Measurements from ENCODE around the gene PSMB7. TPM values are rescaled to one million over a fixed set of nuclear protein-coding genes. Genes with fewer than 3 reads are reported as not detected.

PSMB7 gene
- total RNA-seq, 1 donor from 2014 or later, result 100 TPM

DNA sequence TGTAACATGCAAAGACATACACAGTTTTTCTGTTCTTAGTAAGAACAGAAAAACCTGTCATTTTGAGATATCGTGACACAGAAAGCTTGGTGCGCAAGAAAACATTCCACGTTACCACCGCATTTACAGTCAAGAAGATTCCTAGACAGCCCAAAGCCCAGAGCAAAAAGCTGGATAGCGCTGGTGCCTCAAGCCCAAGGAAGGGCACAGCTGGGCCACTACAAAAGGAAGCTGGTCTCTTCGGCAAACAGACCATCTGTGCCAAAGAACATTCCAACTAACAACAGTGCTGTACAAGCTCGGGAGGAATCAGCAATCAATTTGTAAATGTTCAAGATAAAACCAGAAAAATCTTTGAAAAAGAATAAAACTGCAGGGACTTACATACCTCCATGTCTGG, 31.0 kb downstream of the PSMB7 start:
- DNase-seq (ENCODE audit: low spot score), result no peak

DNA sequence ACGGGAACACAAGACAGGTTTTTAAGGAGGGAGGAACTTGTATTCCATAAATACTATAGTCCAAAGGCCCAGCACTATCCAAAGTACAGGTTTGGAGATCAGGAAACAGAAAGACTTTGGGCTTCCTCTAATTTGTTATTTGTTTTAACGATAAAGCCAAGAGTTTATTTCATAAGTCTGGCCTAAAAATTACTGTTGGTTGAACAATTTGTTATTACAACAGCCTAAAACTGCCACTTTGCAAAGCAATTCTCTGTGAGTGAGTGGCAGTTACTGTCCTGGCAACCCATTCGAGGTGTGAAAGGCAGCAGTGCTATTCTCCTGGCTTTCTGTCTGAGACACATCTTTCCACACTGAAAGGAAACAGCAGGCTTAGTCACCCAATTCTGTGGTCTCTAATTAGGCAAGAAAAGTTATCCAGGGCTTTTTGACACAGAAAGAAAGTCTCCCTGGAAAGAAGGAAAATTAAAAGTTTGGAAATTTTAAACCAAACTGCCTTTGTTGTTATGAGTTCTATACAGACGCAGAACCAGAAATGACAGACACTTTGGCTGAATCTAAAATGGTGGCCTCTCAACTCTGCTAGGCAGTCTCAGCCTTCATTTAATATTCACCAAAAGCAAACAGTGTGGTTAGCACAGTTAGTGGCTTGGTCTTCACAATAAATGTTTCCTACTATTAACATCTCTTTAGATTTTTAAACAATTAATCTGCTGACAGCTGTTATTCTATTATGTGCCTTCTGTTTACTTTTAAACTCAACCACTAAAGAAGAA, 33.9 kb downstream of the PSMB7 start:
- DNase-seq (ENCODE audit: low spot score), result no peak

DNA sequence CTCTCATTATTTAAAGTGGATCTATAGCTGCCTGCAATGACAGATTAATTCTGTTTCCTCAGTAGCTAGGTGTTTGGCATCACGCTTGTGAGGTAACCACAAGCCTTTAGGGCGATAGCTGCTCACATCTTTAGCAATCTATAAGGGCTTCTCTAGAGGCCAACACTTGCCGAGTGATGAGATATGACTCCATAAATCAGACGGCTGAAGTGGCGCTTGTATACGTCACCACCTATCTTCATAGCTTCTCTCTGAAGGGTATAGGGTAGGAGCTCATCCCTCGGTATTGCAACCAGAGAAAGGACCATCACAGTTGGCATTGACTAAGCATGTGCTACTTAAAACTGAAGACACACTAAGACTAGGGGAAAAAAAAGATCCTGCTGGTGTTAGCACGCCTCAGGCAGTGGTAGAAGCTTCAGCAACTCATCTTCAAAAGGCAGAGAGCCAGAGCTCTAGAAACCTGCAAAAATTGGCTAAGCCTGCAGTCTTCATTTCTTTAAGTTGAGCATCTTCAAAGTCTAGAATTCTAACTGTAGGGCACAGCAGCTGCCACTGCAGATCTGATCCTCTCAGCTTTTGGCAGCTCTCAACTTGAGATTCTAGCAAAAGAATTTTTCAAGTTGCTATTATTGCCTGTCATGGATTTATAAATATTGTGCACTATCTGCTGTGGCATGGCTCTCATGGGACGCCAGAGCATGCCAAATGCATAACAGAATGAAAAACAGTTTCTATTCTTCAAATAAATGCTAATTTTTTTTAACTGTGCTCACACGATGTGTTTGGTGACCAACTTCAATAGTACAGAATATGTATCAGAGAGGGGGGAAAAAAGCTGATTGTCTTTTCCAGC, 37.5 kb downstream of the PSMB7 start:
- DNase-seq (ENCODE audit: low spot score), result no peak

DNA sequence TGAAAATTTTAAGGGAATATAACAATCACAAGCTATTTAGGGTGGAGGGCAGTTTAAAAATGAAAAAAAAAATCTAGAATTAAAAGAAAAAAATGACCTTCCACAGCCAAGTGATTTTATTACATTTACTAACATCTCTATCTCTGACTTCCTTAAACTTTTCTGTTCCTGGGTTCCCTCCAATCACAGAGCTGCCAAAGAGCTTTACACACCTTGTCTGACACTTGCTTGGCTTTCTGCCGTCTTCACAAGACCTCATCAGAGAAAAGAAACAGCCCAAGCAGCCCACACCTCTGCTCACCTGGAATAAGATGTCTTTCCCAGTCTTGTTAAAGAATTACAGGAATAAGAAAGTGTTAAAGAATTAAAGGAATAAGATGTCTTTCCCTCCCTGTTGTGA, 38.9 kb downstream of the PSMB7 start:
- no peak for DNase-seq (ENCODE audit: low spot score)

DNA sequence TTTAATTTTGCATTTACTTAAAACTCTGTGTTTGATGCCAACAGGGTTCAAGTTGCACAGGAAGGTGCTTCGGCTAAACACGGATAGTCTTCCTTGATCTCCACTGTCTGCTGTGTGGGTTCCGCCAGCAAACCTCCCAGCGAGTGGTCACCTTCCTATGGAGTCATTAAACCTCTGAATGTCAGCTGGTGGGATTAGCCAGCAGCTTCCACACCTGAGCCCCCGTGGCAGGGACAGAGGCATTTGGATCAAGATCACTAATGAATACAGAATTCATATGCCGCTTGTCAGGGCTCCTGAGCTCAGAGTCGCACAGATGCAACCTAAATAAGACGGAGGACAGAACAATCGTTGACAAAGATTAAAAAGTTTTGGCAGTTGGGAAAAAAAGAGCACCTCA, 39.5 kb downstream of the PSMB7 start:
- no peak for DNase-seq (ENCODE audit: low spot score)

DNA sequence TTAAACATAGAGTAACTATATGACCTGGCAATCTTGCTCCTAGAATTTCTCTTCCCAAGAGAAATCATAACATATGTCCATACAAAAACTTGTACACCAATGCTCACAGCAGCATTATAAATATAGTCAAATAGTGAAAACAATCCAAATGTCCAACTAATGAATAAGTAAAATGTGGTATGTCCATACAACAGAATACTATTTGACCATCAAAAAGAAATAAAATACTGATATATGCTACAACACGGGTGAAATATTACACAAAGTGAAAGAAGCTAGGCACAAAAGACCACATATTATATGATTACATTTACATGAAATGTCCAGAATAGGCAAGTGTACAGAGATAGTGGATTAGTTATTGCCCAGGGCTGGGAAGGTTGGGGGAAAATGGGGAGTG, 41.4 kb downstream of the PSMB7 start:
- no peak for DNase-seq (ENCODE audit: low spot score)

DNA sequence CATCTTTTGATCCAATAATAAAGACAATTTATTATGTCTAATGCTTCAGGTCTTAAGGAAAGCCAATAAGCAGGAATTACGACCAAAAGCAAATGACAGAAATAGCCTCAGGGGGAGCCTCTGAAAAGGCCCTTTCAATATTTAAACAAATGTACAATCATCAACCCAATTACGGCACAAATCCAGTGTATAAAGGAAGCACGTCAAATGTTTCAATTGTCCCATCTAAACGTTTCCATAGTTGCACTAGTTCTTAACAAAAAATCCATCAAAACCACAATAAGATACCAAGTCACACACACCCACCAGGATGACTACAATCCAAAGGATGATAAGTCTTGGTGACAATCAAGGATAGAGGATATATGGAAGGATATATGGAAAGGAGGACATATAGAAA, 41.9 kb downstream of the PSMB7 start:
- no peak for DNase-seq (ENCODE audit: low spot score)

DNA sequence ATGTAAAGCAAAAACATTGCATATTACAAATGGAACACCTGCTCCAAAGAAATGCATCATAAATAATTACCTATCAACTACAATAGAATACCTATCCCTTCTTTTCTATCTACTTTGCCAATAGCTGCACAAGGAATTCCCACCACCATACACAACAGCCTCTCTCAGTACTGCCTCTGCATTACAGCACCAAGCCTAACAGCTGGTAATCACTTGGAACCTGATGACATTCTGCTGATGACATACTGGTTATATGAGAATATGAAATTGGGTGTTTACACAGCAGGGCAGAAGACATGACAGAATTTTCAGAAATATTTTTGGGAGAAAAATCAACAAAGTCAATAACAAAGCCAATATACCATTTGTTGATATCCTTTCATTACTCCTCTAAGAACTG, 43.2 kb downstream of the PSMB7 start:
- DNase-seq (ENCODE audit: low spot score), result no peak

DNA sequence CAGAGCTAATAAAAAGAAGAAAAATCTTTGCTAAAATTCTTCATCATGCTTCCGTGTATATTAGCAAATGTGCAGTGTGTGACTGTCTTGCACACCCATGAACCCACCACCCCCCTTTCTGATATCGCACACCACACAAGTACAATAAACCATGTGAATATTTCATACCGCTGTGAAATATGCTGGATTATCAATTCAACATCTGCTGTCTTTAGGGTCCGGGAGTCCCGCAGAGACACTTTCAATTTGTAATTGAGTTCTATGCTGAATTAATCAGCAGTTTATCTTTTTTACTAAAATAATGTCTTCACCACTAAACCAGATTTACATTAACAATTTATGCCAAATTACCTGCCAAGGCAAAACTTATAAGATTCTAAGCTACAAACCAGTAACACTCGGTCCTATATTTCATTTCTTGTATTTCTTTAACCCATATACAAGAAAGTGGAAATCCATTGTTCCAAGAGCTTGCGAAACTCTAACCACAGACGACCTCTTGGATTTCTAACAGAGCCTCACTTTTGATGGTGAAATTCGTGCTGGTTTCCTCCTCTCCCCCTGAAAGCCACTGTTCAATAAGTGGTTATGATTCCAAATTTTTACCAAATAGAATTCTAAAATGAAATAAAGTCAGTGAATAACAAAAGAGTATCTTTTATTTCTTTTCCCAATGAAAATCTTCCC, 44.2 kb downstream of the PSMB7 start:
- DNase-seq (ENCODE audit: low spot score), result no peak

DNA sequence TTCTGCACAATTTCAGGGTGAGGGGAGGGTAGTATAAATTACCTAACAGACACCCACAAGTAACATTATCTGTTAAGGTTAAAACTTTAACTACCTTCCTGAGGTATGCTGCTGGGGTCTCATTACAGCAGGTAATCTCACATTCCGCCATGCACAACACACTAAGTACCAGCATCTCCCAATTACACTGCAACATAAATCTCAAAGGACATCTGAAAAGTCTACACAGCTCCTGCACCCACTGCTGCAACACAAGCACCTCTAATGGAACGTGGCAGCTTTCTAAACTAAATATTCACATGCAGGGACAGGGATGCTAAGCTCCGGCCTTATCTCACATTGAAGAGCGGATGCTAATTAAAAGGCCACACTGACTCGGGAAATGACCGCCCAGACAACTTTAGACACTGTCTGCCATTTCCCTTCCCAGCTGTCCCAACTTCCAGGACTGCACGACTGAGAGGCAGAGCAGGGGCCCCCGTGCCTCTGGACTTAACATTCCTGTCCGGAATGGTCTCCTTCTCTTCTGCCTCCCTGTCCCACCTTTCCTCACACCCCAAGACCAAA, 45.9 kb downstream of the PSMB7 start:
- no peak for DNase-seq (ENCODE audit: low spot score)

DNA sequence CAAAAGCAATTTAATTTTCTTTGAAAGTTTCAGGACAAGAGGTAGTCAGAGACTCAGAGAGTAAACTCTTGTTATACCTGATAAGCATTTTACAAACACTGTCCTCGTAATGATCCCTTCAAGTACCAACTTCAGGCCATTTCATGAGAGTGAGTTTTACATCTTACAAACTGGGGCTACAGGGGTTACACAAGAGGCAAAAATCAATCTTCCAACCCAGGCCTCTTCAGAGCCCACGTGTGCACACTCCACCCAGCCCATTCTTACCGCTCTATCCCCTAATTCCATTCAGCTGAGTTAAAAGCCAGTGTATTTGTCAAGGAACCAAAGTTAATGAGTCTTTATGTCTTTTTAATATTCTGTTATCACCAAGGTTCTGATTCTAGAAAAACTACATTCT, 46.5 kb downstream of the PSMB7 start:
- DNase-seq (ENCODE audit: low spot score), result no peak

DNA sequence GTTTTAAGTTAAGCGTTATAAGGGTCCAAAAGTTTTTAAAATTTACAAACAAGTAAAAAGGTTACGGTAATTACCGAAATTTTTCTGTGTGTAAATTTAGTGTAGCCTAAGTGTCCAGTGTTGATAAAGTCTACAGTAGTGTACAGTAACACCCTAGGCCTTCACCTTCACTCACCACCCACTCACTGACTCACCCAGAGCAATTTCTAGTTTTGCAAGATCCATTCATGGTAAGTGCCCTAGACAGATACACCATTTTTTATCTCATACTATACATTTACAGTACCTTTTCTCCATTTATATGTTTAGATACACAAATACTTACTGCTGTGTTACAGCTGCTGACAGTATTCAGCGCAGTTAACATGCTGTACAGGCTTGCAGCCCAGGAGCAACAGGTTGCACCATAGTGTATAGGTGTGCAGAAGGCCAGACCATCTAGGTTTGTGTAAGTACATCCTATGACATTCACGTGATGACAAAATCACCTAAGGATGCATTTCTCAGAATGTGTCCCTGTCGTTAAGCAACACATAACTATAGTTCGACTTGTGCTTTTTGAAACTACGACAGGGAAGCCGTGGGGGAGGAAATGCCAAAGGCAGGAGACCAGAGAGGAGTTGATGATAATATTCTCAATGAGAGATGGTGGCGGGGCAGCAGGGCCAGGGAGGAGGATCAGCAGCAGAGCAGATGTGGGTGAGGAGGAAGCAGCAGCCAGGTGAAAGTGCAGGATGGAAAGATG, 48.6 kb downstream of the PSMB7 start:
- DNase-seq (ENCODE audit: low spot score), result no peak

DNA sequence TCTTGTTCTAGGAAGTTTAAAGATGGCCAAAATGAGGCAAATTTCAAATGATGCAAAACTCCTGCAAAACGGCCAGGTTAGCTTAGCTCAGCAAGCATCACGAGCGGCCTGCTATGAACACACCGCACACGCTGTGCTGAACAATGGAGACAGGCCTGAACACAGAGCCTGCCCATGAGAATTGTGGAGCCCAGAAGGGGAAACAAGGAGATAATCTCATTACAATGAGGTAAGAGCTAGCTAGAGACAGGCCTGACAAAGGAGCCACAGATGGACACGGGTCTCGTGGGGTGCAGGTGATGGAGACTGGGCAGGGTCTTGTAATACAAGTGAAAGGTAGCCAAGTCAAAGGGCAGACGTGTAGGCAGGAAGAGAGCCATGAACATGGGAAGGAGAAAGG, 50.2 kb downstream of the PSMB7 start:
- DNase-seq (ENCODE audit: low spot score), result no peak

DNA sequence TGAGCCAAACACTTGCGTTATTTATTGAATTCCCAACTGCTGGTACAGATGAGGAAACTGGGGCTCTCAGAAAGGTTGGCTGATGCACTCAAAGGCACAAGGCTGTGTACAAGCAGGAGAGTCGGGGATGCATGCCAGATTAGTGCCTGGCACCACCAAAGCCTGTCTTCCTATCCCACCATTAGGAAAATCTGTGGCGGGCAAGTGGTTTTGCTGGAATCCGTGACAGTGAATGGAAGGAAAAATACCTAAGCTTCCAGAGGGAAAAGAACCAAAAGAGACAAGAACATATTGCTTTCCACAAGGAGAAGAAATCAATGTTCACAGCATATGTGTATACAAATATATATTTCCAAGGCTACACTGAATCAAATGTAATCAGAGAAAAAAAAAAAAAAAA, 51.1 kb downstream of the PSMB7 start:
- no peak for DNase-seq (ENCODE audit: low spot score)

DNA sequence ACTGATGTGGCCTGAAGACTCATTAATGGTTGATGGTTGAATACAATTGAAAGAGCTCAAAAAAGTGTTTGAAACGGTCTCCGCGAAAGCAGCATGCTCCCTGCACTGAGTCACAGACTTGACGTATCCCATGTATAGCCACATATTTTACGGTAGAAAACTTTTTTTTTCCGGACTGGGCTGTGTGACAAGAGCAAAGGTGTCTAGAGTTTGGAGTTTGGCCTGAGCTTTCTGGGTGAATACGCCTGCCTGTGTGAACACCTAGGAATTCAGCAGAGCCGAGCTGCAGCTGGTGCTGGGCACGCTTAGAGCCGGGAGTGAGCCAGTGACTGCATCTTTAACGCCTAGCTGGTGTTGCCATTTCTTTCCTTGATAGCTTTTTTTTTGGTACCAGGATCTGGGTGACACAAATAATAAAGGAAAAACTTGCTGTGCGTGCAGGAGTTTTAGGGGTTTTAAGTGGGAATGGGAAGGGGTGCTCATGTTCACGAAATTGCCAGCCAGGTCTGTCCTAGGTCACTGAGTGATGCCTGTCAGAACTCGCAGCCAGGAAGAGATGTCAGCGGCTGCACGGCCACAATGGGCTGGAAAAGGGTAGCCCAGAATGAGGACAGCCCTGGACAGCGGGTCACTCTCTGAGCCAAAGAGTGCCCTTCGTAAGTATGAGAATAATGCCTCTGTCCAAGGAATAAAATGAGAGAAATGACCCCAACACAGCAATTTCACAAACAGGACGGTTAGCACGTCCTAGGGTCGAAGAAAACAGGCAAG, 51.7 kb downstream of the PSMB7 start:
- no peak for DNase-seq (ENCODE audit: low spot score)

DNA sequence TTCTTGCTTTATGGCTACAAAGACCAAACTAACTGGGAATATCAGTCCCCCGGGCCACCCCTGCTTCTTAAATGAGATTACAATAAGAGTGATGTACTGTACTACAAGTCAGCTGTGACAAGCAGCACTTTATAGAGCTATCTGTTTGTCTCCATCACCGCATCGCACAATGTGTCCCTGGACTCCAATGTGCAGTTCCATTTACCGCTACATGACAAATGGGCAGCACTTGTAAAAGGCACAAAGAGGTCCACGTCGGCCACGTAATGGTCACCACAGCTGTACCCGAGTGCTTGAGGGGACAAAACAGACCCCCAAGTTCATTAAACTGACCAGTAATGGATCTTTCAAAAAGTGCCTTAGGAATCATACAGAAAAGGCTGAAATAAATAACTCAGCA, 54.1 kb downstream of the PSMB7 start:
- no peak for DNase-seq (ENCODE audit: low spot score)

DNA sequence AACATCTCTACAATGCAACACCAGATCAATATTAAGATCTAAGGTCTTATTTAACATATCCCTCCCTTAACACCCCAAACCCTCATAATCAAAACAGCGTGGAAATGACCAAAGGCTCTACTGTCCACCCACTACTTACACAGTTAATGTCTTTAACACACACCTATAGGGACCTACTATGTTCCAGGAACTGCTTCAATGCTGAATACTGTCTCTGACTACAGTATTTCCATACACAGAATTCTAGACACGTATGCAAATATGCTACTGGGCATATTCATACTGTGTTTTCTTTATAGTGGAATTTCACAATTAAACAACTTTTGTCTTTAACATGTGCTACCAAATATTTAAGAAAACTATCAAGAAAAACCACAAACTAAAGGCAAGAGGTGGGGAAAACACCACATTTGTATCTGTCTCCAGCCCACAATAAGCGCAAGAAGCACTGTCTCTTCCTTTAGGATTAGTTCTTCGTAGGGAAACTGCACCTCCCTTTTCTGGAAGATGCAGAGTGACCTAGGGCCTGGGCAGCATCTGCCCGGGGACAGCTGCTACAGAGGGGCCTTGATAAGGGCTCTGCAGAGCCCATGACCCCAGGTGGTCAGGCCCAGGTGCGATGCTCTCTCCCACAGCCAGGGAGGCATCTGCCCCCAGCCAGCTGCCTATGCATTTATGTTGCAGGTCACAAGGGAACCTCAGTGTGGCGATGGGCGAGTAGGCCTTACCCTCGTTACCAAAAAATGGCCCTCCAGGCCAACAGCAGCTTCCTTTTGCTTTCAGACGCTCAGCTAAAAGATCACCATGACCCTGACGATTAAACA, 55.2 kb downstream of the PSMB7 start:
- DNase-seq (ENCODE audit: low spot score), result no peak

DNA sequence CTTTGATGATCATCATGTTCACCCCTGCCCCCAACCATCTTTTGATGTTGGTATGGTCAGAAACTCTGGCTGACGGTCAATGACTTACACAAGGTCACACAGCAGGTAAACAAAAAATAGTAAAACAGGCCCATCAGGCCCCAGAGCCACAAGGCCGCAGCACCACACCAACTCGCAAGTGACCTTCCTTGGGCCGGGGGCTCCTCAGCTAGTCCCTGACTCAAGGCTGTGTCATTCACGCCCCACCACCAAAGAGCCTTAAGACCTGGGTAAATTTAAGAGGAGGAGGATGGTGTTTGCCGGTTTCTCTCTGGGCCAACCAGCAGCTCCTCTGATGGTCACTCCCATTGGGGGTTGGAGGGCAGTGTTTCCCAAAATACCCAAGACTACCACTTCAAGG, 55.8 kb downstream of the PSMB7 start:
- DNase-seq (ENCODE audit: low spot score), result no peak

DNA sequence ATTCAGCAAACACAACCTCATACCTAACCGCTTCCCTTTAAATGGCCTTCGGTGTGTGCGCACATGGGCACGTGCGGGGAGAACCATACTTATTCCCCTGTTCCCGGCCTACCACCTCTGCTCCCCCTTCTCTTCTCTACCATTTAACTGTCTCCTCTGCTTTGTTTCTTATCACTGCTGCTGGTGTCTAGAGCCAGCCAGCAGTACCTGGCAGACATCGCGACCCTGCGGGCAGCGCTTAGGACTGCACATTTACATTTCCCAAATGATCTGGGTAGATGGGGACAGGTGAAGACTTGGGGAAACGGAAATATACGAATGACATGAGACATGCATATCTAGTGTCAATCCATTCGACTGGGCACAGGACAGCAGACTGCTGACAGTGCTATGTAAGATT, 56.6 kb downstream of the PSMB7 start:
- DNase-seq (ENCODE audit: low spot score), result no peak

Data from umbilical cord (tissue), 2 donors.